Heart left ventricle (tissue), 16 donors: ENCODE measurements around the gene RGS6. TPM values are rescaled to one million over a fixed set of nuclear protein-coding genes. Genes with fewer than 3 reads are reported as not detected.

Experiments
- ATAC-seq, 4 donors: fragments of 200-7000 bp; cut with Tn5 transposase; one replicate each; pipeline ENCODE4 v1.9.1; 2020 to 2022; ENCODE audit warnings: moderate library complexity in 4 of 4, mild to moderate bottlenecking in 3 of 4, moderate number of reproducible peaks in 1 of 4
- DNase-seq, 5 donors: peaks; one replicate each; pipeline ENCODE4 v3.0.0-alpha.2; 2020
- H3K27ac ChIP-seq, 12 donors: fragments of 200-600 bp; sonication (generic) in 4 of 12; one replicate each; pipeline versions ENCODE4 v1.5.0 to v1.8.0; 2016 to 2022; ENCODE audit warnings: mild to moderate bottlenecking in 2 of 12
- H3K27me3 ChIP-seq, 9 donors: fragments of 200-600 bp; sonication (generic) in 2 of 9; one replicate each; pipeline versions ENCODE4 v1.5.1 to v1.8.0; 2016 to 2022; ENCODE audit warnings: mild to moderate bottlenecking in 3 of 9
- H3K36me3 ChIP-seq, 9 donors: fragments of 200-600 bp; sonication (generic) in 2 of 9; one replicate each; pipeline versions ENCODE4 v1.5.0 to v1.8.0; 2018 to 2022; ENCODE audit warnings: mild to moderate bottlenecking in 2 of 9
- H3K4me1 ChIP-seq, 12 donors: fragments of 200-600 bp; sonication (generic) in 4 of 12; one replicate each; pipeline versions ENCODE4 v1.5.0 to v1.8.0; 2016 to 2022; ENCODE audit warnings: mild to moderate bottlenecking in 3 of 12
- H3K4me3 ChIP-seq, 12 donors: fragments of 200-600 bp; sonication (generic) in 4 of 12; one replicate each; pipeline versions ENCODE4 v1.5.0 to v1.8.0; 2017 to 2022; ENCODE audit warnings: mild to moderate bottlenecking in 9 of 12, moderate library complexity in 4 of 12
- H3K9me3 ChIP-seq, 12 donors: fragments of 200-600 bp; sonication (generic) in 4 of 12; one replicate each; pipeline versions ENCODE4 v1.5.0 to v1.8.0; 2016 to 2022; ENCODE audit warnings: mild to moderate bottlenecking in 1 of 12
- CTCF ChIP-seq, 12 donors: fragments of 200-600 bp; sonication (generic) in 4 of 12; IDR thresholded peaks; one replicate each; pipeline versions ENCODE4 v1.5.0 to v1.8.0; 2018 to 2022; ENCODE audit warnings: antibody characterized with exemption in 12 of 12, mild to moderate bottlenecking in 5 of 12
- POLR2A ChIP-seq, 2 donors: fragments of 450-650 bp; IDR thresholded peaks; one replicate each; pipeline ENCODE4 v1.6.1; 2017; ENCODE audit warnings: antibody characterized with exemption in 2 of 2, mild to moderate bottlenecking in 2 of 2, moderate library complexity in 2 of 2
- WGBS, 4 donors: extraction: QIAGEN DNeasy Blood & Tissue Kit in 2 of 4; methylation state at CpG; one replicate each; pipeline versions ENCODE4 v1.1.5 to v1.1.7; 2013 to 2018; 5-methylcytosine and 5-hydroxymethylcytosine counted together
- intact Hi-C, 10 donors: fragments of 100-400 bp; cut with DNase I; formaldehyde crosslinking; loops; one replicate each; pipeline versions ENCODE4 v1.11.1 to v1.14.2; 2022
- polyA plus RNA-seq, 2 donors: library from polyadenylated mRNA; stranded (reverse); fragments of 200-250 nt; gene quantifications; one replicate each; pipeline ENCODE4 v1.2.3, GENCODE V29; 2013
- total RNA-seq, 9 donors: library from RNA; depleted of rRNA in 2 of 9; stranded (reverse); fragments of >200 nt in 2 of 9; fragmentation: NEBNext Ultra II Directional in 3 of 9; extraction: Animal tissue kit (Norgen Biotek cat#: 25700) in 3 of 9; gene quantifications; one replicate each; pipeline versions ENCODE4 v1.1.0 to v1.2.4, GENCODE V29; 2016 to 2023
- donor health status: ischemic (EF 13 %, LVEDD 7.1; RV severe dilation, severe dysfunction).
- donor health status: healthy with polysubstance abuse.
- donor health status: DM: no; HTN: yes; CAD: no.
- donor health status: DM: no; HTN: no; CAD: no.
- donor health status: ischemic (EF 25% LVEDD 6.9; RV normal size, moderate dysfunction).
- donor health status: ischemic (EF 25% LVEDD 5.7; RV mildly dilated, moderate dysfunction).
- donor health status: healthy.
- donor health status: DM: yes; HTN: yes; CAD: no.
- donor health status: ischemic (EF 35%, LVEDD 5.7; RV mildly dilated, moderate dysfunction).
- donor health status: nonischemic (EF 11% LVEDD 7.7; RV severe dilation, severe dysfunction).
- donor health status: DM: yes; HTN: yes; CAD: no.
- donor health status: PGD.
- donor health status: ischemic (EF 29% LVEDD 5.4; RV normal size, mild dysfunction).
- donor health status: nonischemic (EF 23%, LVEDD 6.1; RV moderate dilation, normal function).

The RGS6 gene
- total and polyA plus RNA-seq, 11 donors = 1.3 to 25.4 (median 15.1) TPM

- TF ChIP-seq POLR2A (IDR thresholded peaks at IDR 0.05) (no peak), CTCF (IDR thresholded peaks at IDR 0.05) (no peak)
- Histone ChIP-seq H3K27me3 (no peaks in the 10 kb centered on the region), H3K9me3 (peaks cover 0 to 12% (median 0%) of the 10 kb centered on the region in 12 donors), H3K36me3 (no peaks in the 10 kb centered on the region), H3K4me1 (no peaks in the 10 kb centered on the region), H3K27ac (no peak overlapping the region), H3K4me3 (no peak overlapping the region)
- DNase-seq (no peak), ATAC-seq (no peak)
- intact Hi-C loops = no loop called here
- 78 to 85% (median 83%) methylated on average over 5 of the region's 5 CpGs for WGBS, 4 donors
Observed at GRCh38 chr14:72383865-72384264, 451.6 kb downstream of the RGS6 start.

- Histone ChIP-seq H3K36me3 (peaks cover 0 to 5% (median 0%) of the 10 kb centered on the region in 9 donors), H3K4me1 (peaks cover 0 to 3% (median 0%) of the 10 kb centered on the region in 12 donors), H3K4me3 (no peak overlapping the region), H3K27me3 (no peaks in the 10 kb centered on the region), H3K9me3 (peaks cover 0 to 7% (median 0%) of the 10 kb centered on the region in 12 donors), H3K27ac (no peak overlapping the region)
- intact Hi-C loops = no loop called here
- TF ChIP-seq POLR2A (IDR thresholded peaks at IDR 0.05) (no peak), CTCF (IDR thresholded peaks at IDR 0.05) (no peak)
- 79 to 89% (median 83%) methylated on average over 3 of the region's 3 CpGs for WGBS, 4 donors
- ATAC-seq (no peak), DNase-seq (no peak)
Observed at GRCh38 chr14:72387726-72388125, 455.5 kb downstream of the RGS6 start.

- Histone ChIP-seq H3K27me3 (no peaks in the 10 kb centered on the region), H3K9me3 (peaks cover 0 to 16% (median 0%) of the 10 kb centered on the region in 12 donors), H3K4me1 (peaks cover 0 to 3% (median 0%) of the 10 kb centered on the region in 12 donors), H3K36me3 (peaks cover 0 to 5% (median 0%) of the 10 kb centered on the region in 9 donors), H3K4me3 (no peak overlapping the region), H3K27ac (no peak overlapping the region)
- 59 to 63% (median 60%) methylated on average over 7 of the region's 7 CpGs for WGBS, 4 donors
- intact Hi-C loops = no loop called here
- peak in 3 of 4 donors; percentile 54 to 83 (median 71) for ATAC-seq
- DNase-seq = no peak
- TF ChIP-seq CTCF (IDR thresholded peaks at IDR 0.05) = no peak
- no peak for TF ChIP-seq POLR2A (IDR thresholded peaks at IDR 0.05)
Observed at GRCh38 chr14:72389200-72389599, 457.0 kb downstream of the RGS6 start.

GRCh38 chr14:72401101-72401625 is 468.9 kb downstream of the RGS6 start:
- H3K36me3 ChIP-seq = no peaks in the 10 kb centered on the region
- TF ChIP-seq CTCF (IDR thresholded peaks at IDR 0.05) = no peak
- TF ChIP-seq POLR2A (IDR thresholded peaks at IDR 0.05) = no peak
- no peaks in the 10 kb centered on the region for H3K27me3 ChIP-seq
- H3K4me3 ChIP-seq = no peak overlapping the region
- H3K27ac ChIP-seq = no peak overlapping the region
- intact Hi-C loops = no loop called here
- no peaks in the 10 kb centered on the region for H3K4me1 ChIP-seq
- H3K9me3 ChIP-seq = no peaks in the 10 kb centered on the region
- WGBS, 4 donors = 67 to 78% (median 77%) methylated on average over 4 of the region's 4 CpGs
- ATAC-seq = no peak
- no peak for DNase-seq
